Suprapubic skin (tissue), 4 donors: ENCODE measurements around the gene UBE2L5.

ENCODE experiments used
- CTCF ChIP-seq, 2 donors: fragments of 200-600 bp in 1 of 2; fragments of 450-650 bp in 1 of 2; sonication (generic) in 1 of 2; IDR thresholded peaks; one replicate each; pipeline ENCODE4 v1.5.1; 2016 to 2019; ENCODE audit warnings: antibody characterized with exemption in 2 of 2, mild to moderate bottlenecking in 1 of 2, moderate library complexity in 1 of 2
- EP300 ChIP-seq: sonication (generic); formaldehyde crosslinking; IDR thresholded peaks from one replicate; pipeline ENCODE4 v1.6.1; 2017; ENCODE audit warnings: antibody characterized with exemption
- POLR2A ChIP-seq, 2 donors: fragments of 450-650 bp; IDR thresholded peaks; one replicate each; pipeline ENCODE4 v1.6.1; 2017; ENCODE audit warnings: antibody characterized with exemption in 2 of 2, mild to moderate bottlenecking in 2 of 2, moderate library complexity in 2 of 2
- POLR2AphosphoS5 ChIP-seq, 3 donors: sonication (generic); formaldehyde crosslinking; IDR thresholded peaks; one replicate each; pipeline ENCODE4 v1.6.1; 2017; ENCODE audit warnings: antibody characterized with exemption in 3 of 3

GRCh38 chr13:30448441-30448840, 26.1 kb downstream of the UBE2L5 start:
- TF ChIP-seq CTCF (IDR thresholded peaks at IDR 0.05): no peak
- TF ChIP-seq POLR2A (IDR thresholded peaks at IDR 0.05): no peak
- TF ChIP-seq POLR2AphosphoS5 (IDR thresholded peaks at IDR 0.05): no peak
- no peak for TF ChIP-seq EP300
